Peyer's patch (tissue), 4 donors: ENCODE data around the gene ODC1.

Source experiments
- CTCF ChIP-seq, 6 experiments: fragments of 450-650 bp in 4 of 6; fragments of 200-600 bp in 2 of 6; sonication (generic) in 1 of 6; IDR thresholded peaks; one replicate each; pipeline ENCODE4 v1.5.1; 2017 to 2019; ENCODE audit warnings: antibody characterized with exemption in 6 of 6, mild to moderate bottlenecking in 3 of 6, moderate library complexity in 1 of 6
- POLR2A ChIP-seq, 2 donors: fragments of 450-650 bp; IDR thresholded peaks; one replicate each; pipeline ENCODE4 v1.5.1; 2017; ENCODE audit warnings: antibody characterized with exemption in 2 of 2, mild to moderate bottlenecking in 2 of 2, moderate library complexity in 2 of 2

- TF ChIP-seq CTCF (IDR thresholded peaks at IDR 0.05) (no peak), POLR2A (IDR thresholded peaks at IDR 0.05) (no peak)
These were observed 32.5 kb downstream of the ODC1 start for GRCh38 chr2:10415640-10416039.
